Heart right ventricle (tissue), 16 donors: ENCODE data around the gene TRPV6. TPM values are rescaled to one million over a fixed set of nuclear protein-coding genes. Genes with fewer than 3 reads are reported as not detected.

ENCODE experiments used
- ATAC-seq, 8 donors: fragments of 200-7000 bp; cut with Tn5 transposase; one replicate each; pipeline ENCODE4 v1.9.1; 2020; ENCODE audit warnings: mild to moderate bottlenecking in 8 of 8, moderate library complexity in 8 of 8, moderate number of reproducible peaks in 1 of 8
- DNase-seq, 2 donors: peaks; one replicate each; pipeline ENCODE4 v3.0.0-alpha.2; 2020
- H3K27ac ChIP-seq, 10 donors: fragments of 200-600 bp; sonication (generic) in 2 of 10; one replicate each; pipeline versions ENCODE4 v1.5.0 to v1.8.0; 2020 to 2022; ENCODE audit warnings: mild to moderate bottlenecking in 3 of 10
- H3K27me3 ChIP-seq, 7 donors: fragments of 200-600 bp; one replicate each; pipeline ENCODE4 v1.8.0; 2021 to 2022; ENCODE audit warnings: mild to moderate bottlenecking in 2 of 7
- H3K36me3 ChIP-seq, 9 donors: fragments of 200-600 bp; sonication (generic) in 1 of 9; one replicate each; pipeline versions ENCODE4 v1.5.0 to v1.8.0; 2020 to 2022; ENCODE audit warnings: mild to moderate bottlenecking in 2 of 9
- H3K4me1 ChIP-seq, 9 donors: fragments of 200-600 bp; sonication (generic) in 1 of 9; one replicate each; pipeline versions ENCODE4 v1.5.0 to v1.8.0; 2020 to 2022; ENCODE audit warnings: mild to moderate bottlenecking in 4 of 9
- H3K4me3 ChIP-seq, 10 donors: fragments of 200-600 bp; sonication (generic) in 2 of 10; one replicate each; pipeline versions ENCODE4 v1.5.0 to v1.8.0; 2020 to 2022; ENCODE audit warnings: mild to moderate bottlenecking in 7 of 10, moderate library complexity in 2 of 10
- H3K9me3 ChIP-seq, 11 donors: fragments of 200-600 bp in 10 of 11; sonication (generic) in 2 of 11; one replicate each; pipeline versions ENCODE4 v1.5.0 to v1.8.0; 2013 to 2022; ENCODE audit warnings: mild to moderate bottlenecking in 2 of 11, control low read depth in 1 of 11, moderate library complexity in 1 of 11
- WGBS, 2 donors: extraction: QIAGEN DNeasy Blood & Tissue Kit; methylation state at CpG; one replicate each; pipeline ENCODE4 v1.1.7; 2013; ENCODE audit warnings: inconsistent platforms in 1 of 2; 5-methylcytosine and 5-hydroxymethylcytosine counted together
- intact Hi-C, 10 donors: fragments of 100-400 bp; cut with DNase I; formaldehyde crosslinking; loops; one replicate each; pipeline versions ENCODE4 v1.11.1 to v1.14.2; 2022
- long read RNA-seq, 3 donors: library from polyadenylated mRNA; unstranded; transcript quantifications; one replicate each; pipeline ENCODE4 v2.0.0, GENCODE V29; 2020 to 2021
- polyA plus RNA-seq, 2 donors: library from polyadenylated mRNA; stranded (reverse); fragments of 200-250 nt; gene quantifications; one replicate each; pipeline ENCODE4 v1.2.3, GENCODE V29; 2013
- total RNA-seq, 10 donors: library from RNA; stranded (reverse); fragmentation: NEBNext Ultra II Directional in 3 of 10; extraction: Animal tissue kit (Norgen Biotek cat#: 25700) in 3 of 10; gene quantifications; one replicate each; pipeline versions ENCODE4 v1.2.1 to v1.2.4, GENCODE V29; 2021 to 2023
- TF ChIP-seq, protein P1 (sequence below), 9 donors: fragments of 200-600 bp; sonication (generic) in 2 of 9; IDR thresholded peaks; one replicate each; pipeline versions ENCODE4 v1.5.0 to v1.8.0; 2021 to 2022; ENCODE audit warnings: antibody characterized with exemption in 9 of 9, mild to moderate bottlenecking in 5 of 9, moderate library complexity in 1 of 9
- donor health status: Arrhythmogenic right ventricular cardiomyopathy.
- donor health status: ischemic (EF 13 %, LVEDD 7.1; RV severe dilation, severe dysfunction).
- donor health status: healthy with polysubstance abuse.
- donor health status: DM: no; HTN: yes; CAD: no.
- donor health status: DM: no; HTN: no; CAD: no.
- donor health status: ischemic (EF 25% LVEDD 6.9; RV normal size, moderate dysfunction).
- donor health status: ischemic (EF 25% LVEDD 5.7; RV mildly dilated, moderate dysfunction).
- donor health status: healthy.
- donor health status: DM: yes; HTN: yes; CAD: no.
- donor health status: Ischemic cardiomyopathy.
- donor health status: ischemic (EF 35%, LVEDD 5.7; RV mildly dilated, moderate dysfunction).
- donor health status: nonischemic (EF 11% LVEDD 7.7; RV severe dilation, severe dysfunction).
- donor health status: DM: yes; HTN: yes; CAD: no.
- donor health status: PGD.
- donor health status: ischemic (EF 29% LVEDD 5.4; RV normal size, mild dysfunction).
- donor health status: nonischemic (EF 23%, LVEDD 6.1; RV moderate dilation, normal function).

The TRPV6 gene
- not detected for total RNA-seq
- under 1 TPM in 1 of 2 donors, not detected in 1; 0.03 TPM for polyA plus RNA-seq
- long read RNA-seq, donor 1 = 0 reads
- long read RNA-seq, donor 2 = 0 reads
- long read RNA-seq, donor 3 = 0 reads

DNA sequence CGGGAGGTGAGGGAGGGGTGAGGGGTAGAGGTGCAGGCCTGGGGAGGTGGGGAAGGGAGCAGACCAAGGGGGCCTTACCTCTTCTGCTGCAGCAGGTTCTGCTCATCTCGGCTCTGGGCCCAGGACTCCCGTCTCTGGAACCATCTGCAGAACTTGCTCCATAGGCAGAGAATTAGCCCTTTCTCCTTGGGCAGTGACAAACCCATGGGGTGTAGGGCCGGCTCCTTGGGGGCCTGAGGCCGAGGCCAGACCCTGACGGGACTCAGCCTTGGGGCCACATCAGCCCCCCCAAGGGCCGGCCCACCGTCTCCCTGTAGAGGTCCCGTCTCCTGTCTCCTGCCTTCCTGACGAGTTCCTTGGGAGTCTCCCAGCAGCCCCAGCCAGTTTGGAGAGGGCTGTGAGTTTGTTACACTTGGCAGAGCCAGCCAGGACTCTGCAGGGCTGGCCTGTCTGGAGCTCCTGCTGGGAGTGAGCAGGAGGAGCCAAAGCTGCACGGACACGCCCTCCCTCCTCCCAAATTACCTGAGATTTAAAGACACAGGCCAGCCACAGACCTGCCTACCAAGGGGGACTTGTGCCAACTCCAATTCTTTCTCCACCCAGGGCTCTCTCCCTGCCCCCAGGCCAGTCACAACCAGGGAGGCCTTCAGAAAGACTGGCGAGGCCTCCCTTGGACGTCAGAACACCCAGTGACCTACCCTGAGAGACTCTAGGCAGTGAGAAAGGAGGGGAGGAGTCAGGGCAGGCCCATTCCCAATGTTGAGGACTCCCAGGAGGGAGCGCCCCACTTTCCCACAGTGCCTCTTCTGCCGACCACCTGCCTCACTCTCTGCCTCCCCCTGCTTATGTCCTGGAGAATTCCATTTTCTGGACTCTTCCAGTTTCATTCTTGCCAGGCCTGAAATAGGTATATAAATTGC is at the start of gene TRPV6:
Gene TRPV6 (minus strand): TSS at position 435 of the 920 bp plus-strand sequence.
- Histone ChIP-seq H3K27me3 (peaks cover 0 to 41% (median 21%) of the 10 kb centered on the region in 7 donors), H3K4me3 (no peak within 1 kb of the TSS), H3K9me3 (no peaks in the 10 kb centered on the region), H3K27ac (no peak within 1 kb of the TSS), H3K4me1 (no peaks in the 10 kb centered on the region), H3K36me3 (no peaks in the 10 kb centered on the region)
- no peak for DNase-seq
- TF ChIP-seq, protein P1, sequence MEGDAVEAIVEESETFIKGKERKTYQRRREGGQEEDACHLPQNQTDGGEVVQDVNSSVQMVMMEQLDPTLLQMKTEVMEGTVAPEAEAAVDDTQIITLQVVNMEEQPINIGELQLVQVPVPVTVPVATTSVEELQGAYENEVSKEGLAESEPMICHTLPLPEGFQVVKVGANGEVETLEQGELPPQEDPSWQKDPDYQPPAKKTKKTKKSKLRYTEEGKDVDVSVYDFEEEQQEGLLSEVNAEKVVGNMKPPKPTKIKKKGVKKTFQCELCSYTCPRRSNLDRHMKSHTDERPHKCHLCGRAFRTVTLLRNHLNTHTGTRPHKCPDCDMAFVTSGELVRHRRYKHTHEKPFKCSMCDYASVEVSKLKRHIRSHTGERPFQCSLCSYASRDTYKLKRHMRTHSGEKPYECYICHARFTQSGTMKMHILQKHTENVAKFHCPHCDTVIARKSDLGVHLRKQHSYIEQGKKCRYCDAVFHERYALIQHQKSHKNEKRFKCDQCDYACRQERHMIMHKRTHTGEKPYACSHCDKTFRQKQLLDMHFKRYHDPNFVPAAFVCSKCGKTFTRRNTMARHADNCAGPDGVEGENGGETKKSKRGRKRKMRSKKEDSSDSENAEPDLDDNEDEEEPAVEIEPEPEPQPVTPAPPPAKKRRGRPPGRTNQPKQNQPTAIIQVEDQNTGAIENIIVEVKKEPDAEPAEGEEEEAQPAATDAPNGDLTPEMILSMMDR (IDR thresholded peaks at IDR 0.05) = no peak
- WGBS, 2 donors = 47 to 56% methylated on average over 16 of the region's 16 CpGs
- intact Hi-C loops = loop anchor here in 1 of 10 donors (10.0 kb wide), 1 partner anchor 109 kb away; no protein-coding TSS in a partner anchor
- no peak for ATAC-seq

DNA sequence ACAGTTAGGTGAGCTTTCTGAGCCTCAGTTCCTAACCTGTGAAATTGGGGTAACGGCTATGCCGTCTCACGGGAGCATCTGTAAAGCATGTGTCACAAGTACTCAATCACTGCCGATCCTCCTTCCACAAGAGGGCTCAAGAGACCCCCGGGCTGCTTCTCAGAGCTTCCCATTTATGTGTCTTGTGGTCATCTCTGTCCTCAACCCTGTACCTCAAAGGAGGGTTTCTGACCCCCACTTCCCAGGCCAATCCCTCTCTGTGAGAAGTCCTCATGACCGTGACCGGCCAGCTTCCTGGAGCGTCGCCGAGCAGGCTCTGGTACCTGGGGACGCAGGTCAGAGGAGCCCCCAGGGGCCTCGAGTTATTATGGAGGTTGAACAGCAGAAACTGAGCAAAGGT is 48.5 kb upstream of the TRPV6 start:
- H3K36me3 ChIP-seq = no peaks in the 10 kb centered on the region
- intact Hi-C loops = no loop called here
- WGBS, 2 donors = 64 to 73% methylated on average over 12 of the region's 12 CpGs
- H3K27ac ChIP-seq = no peak overlapping the region
- H3K4me3 ChIP-seq = no peak overlapping the region
- H3K4me1 ChIP-seq = no peaks in the 10 kb centered on the region
- no peak for ATAC-seq
- H3K27me3 ChIP-seq = peaks cover 0 to 13% (median 0%) of the 10 kb centered on the region in 7 donors
- no peaks in the 10 kb centered on the region for H3K9me3 ChIP-seq
- TF ChIP-seq, protein P1 (IDR thresholded peaks at IDR 0.05) = no peak
- no peak for DNase-seq

DNA sequence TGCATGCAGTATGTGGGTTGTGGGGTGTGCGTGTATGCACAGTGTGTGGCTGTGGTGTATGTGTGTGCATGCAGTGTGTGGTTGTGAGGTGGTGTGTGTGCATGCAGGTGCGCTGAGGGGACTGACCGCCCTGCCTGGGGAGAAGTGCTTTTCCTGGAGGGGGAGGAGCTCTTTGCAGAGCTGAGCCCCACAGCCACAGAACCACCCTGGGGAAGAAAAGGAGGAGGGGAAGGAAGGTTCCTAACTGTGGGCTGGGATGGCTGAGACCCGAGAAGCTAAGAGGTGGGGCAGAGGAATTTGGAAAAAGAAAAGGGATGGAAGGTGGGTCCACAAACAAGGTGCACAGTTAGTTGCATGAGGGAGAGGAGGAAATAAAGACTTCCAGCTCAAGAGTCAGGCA is 48.1 kb upstream of the TRPV6 start, which contains the start of gene TRPV5:
Gene TRPV5 (minus strand): TSS at position 123 of the 400 bp plus-strand sequence. CDS start 287 bp downstream, outside the sequence.
- no peaks in the 10 kb centered on the region for H3K9me3 ChIP-seq
- intact Hi-C loops = no loop called here
- H3K4me1 ChIP-seq = no peaks in the 10 kb centered on the region
- WGBS, 2 donors = 77 to 79% methylated on average over 4 of the region's 4 CpGs
- ATAC-seq (no peak), DNase-seq (no peak)
- TF ChIP-seq, protein P1 (IDR thresholded peaks at IDR 0.05) = no peak
- no peak within 1 kb of the TSS for H3K27ac ChIP-seq
- H3K4me3 ChIP-seq = no peak within 1 kb of the TSS
- H3K36me3 ChIP-seq = no peaks in the 10 kb centered on the region
- peaks cover 0 to 13% (median 0%) of the 10 kb centered on the region in 7 donors for H3K27me3 ChIP-seq

DNA sequence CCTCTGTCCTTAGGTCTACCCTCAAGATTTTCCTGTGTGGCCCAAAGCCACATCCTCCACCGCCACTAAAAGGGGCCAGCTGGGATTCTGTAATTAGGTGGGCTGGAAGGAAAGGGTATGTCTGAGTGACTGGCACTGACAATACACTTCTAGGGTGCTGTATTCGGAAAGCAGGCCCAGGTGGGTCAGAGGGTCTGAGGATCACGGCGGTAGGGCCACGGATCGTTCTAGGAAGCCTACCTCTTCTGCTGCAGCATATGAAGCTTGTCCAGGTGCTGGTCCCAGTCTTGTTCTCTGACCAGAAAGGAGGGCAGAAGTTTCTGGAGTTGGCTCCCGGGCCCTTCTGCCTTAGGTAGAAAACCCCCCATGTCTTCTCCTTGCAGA is 47.5 kb upstream of the TRPV6 start:
- WGBS, 2 donors = 84 to 85% methylated on average over 7 of the region's 7 CpGs
- TF ChIP-seq, protein P1 (IDR thresholded peaks at IDR 0.05) = no peak
- DNase-seq (no peak), ATAC-seq (no peak)
- H3K36me3 ChIP-seq = no peaks in the 10 kb centered on the region
- H3K4me1 ChIP-seq = peaks cover 0 to 4% (median 0%) of the 10 kb centered on the region in 9 donors
- H3K9me3 ChIP-seq = no peaks in the 10 kb centered on the region
- peaks cover 0 to 13% (median 0%) of the 10 kb centered on the region in 7 donors for H3K27me3 ChIP-seq
- no peak overlapping the region for H3K27ac ChIP-seq
- intact Hi-C loops = no loop called here
- no peak overlapping the region for H3K4me3 ChIP-seq
